OCI-LY1 (cell line): Measurements from ENCODE around the gene RNPEPL1.

ENCODE experiments used
- H2AFZ ChIP-seq: fragments of 200-600 bp; sonication (generic), shearing (Covaris generic); 2 replicates; pipeline ENCODE4 v1.6.0; 2014; ENCODE audit warnings: antibody characterized with exemption, mild to moderate bottlenecking, low read length
- H3F3A ChIP-seq: fragments of 200-600 bp; sonication (generic), shearing (Covaris generic); 2 replicates; pipeline ENCODE4 v1.6.0; 2014; ENCODE audit warnings: mild to moderate bottlenecking, antibody characterized with exemption, low read length, moderate library complexity; ENCODE audit not compliant: insufficient read depth
- H3K27ac ChIP-seq: fragments of 200-600 bp; sonication (generic); 2 replicates; pipeline ENCODE4 v1.5.1; 2014; ENCODE audit warnings: low read length, mixed run types, mild to moderate bottlenecking, low read depth; ENCODE audit not compliant: poor library complexity, severe bottlenecking
- H3K27me3 ChIP-seq: fragments of 200-600 bp; sonication (generic); 2 replicates; pipeline ENCODE4 v1.6.0; 2014; ENCODE audit warnings: antibody characterized with exemption, mild to moderate bottlenecking, low read length, moderate library complexity; ENCODE audit not compliant: insufficient read depth
- H3K36me3 ChIP-seq: fragments of 200-600 bp; sonication (generic); 2 replicates; pipeline ENCODE4 v1.6.1; 2014; ENCODE audit warnings: mild to moderate bottlenecking, antibody characterized with exemption, low read length, moderate library complexity, mixed read lengths; ENCODE audit not compliant: insufficient read depth
- H3K4me1 ChIP-seq: fragments of 200-600 bp; sonication (generic); 2 replicates; pipeline ENCODE4 v1.5.1; 2014; ENCODE audit warnings: mild to moderate bottlenecking, low read length, moderate library complexity; ENCODE audit not compliant: insufficient read depth, severe bottlenecking
- H3K4me2 ChIP-seq: fragments of 200-600 bp; sonication (generic), shearing (Covaris generic); 2 replicates; pipeline ENCODE4 v1.6.1; 2014; ENCODE audit warnings: low read length
- H3K4me3 ChIP-seq: fragments of 200-600 bp; sonication (generic); 2 replicates; pipeline ENCODE4 v1.5.1; 2014; ENCODE audit warnings: low read length, low read depth, mild to moderate bottlenecking, mixed read lengths; ENCODE audit not compliant: poor library complexity, severe bottlenecking
- H3K79me2 ChIP-seq: fragments of 200-600 bp; shearing (Covaris generic); 2 replicates; pipeline ENCODE4 v1.6.1; 2016; ENCODE audit warnings: mixed run types, low read length, mixed read lengths; ENCODE audit not compliant: insufficient read depth
- H3K9ac ChIP-seq: fragments of 200-600 bp; sonication (generic), shearing (Covaris generic); 2 replicates; pipeline ENCODE4 v1.6.1; 2014; ENCODE audit warnings: mild to moderate bottlenecking, low read length, mixed read lengths
- H3K9me2 ChIP-seq: fragments of 200-600 bp; sonication (generic), shearing (Covaris generic); 2 replicates; pipeline ENCODE4 v1.6.1; 2014; ENCODE audit warnings: low read depth, mild to moderate bottlenecking, low read length, mixed read lengths
- H3K9me3 ChIP-seq: fragments of 200-600 bp; shearing (Covaris generic); 2 replicates; pipeline ENCODE4 v1.6.1; 2014; ENCODE audit warnings: low read length, mixed read lengths
- H4K20me1 ChIP-seq: fragments of 200-600 bp; sonication (generic), shearing (Covaris generic); 2 replicates; pipeline ENCODE4 v1.6.0; 2016; ENCODE audit warnings: mild to moderate bottlenecking, low read length; ENCODE audit not compliant: insufficient read depth
- CTCF ChIP-seq: fragments of 200-600 bp; sonication (generic), shearing (Covaris generic); IDR thresholded peaks from 2 replicates; pipeline ENCODE4 v1.5.1; 2017; ENCODE audit warnings: mild to moderate bottlenecking, antibody characterized with exemption, low read length, moderate library complexity, mixed read lengths
- EZH2 ChIP-seq: fragments of 200-600 bp; sonication (generic), shearing (Covaris generic); IDR thresholded peaks from 2 replicates; pipeline ENCODE4 v1.8.0; 2017; ENCODE audit warnings: borderline replicate concordance, mixed run types, mild to moderate bottlenecking, antibody characterized with exemption, low read length, moderate library complexity, mixed read lengths

RNPEPL1 gene

GRCh38 chr2:240563951-240564560 is 4.2 kb upstream of the RNPEPL1 start:
- peaks cover 59% of the 10 kb centered on the region for H3K4me1 ChIP-seq
- no peak overlapping the region for H3K4me2 ChIP-seq
- H3K27ac ChIP-seq: peak overlapping the region; percentile 97
- peaks cover 7% of the 10 kb centered on the region; the same call in 1 of the 2 replicates for H3K36me3 ChIP-seq
- H3K9me3 ChIP-seq: no peaks in the 10 kb centered on the region
- no peak overlapping the region for H2AFZ ChIP-seq
- peaks cover 5% of the 10 kb centered on the region; the same call in 1 of the 2 replicates for H3K79me2 ChIP-seq
- TF ChIP-seq EZH2: no peak
- no peaks in the 10 kb centered on the region for H3K27me3 ChIP-seq
- no peaks in the 10 kb centered on the region for H3K9me2 ChIP-seq
- H4K20me1 ChIP-seq: no peaks in the 10 kb centered on the region
- H3F3A ChIP-seq: no peaks in the 10 kb centered on the region
- H3K4me3 ChIP-seq: no peak overlapping the region
- H3K9ac ChIP-seq: no peak overlapping the region; the same call in 1 of the 2 replicates

GRCh38 chr2:240564561-240565332 is 3.5 kb upstream of the RNPEPL1 start:
- H3K79me2 ChIP-seq: peaks cover 2% of the 10 kb centered on the region; the same call in 1 of the 2 replicates
- peaks cover 59% of the 10 kb centered on the region for H3K4me1 ChIP-seq
- no peaks in the 10 kb centered on the region for H4K20me1 ChIP-seq
- peak overlapping the region; percentile 96 for H3K9ac ChIP-seq
- peak overlapping the region; percentile 97 for H3K27ac ChIP-seq
- no peak overlapping the region for H2AFZ ChIP-seq
- H3F3A ChIP-seq: no peaks in the 10 kb centered on the region
- peaks cover 7% of the 10 kb centered on the region; the same call in 1 of the 2 replicates for H3K36me3 ChIP-seq
- H3K27me3 ChIP-seq: no peaks in the 10 kb centered on the region
- no peaks in the 10 kb centered on the region for H3K9me2 ChIP-seq
- H3K9me3 ChIP-seq: no peaks in the 10 kb centered on the region
- no peak for TF ChIP-seq EZH2
- TF ChIP-seq CTCF: peak; percentile 26; the same call in 1 of the 2 replicates
- H3K4me3 ChIP-seq: peak overlapping the region; percentile 65
- peak overlapping the region; percentile 97 for H3K4me2 ChIP-seq

GRCh38 chr2:240565333-240566202 is 2.7 kb upstream of the RNPEPL1 start:
- no peaks in the 10 kb centered on the region for H3K79me2 ChIP-seq
- H3K9ac ChIP-seq: peak overlapping the region; percentile 96
- peak overlapping the region; percentile 97 for H3K27ac ChIP-seq
- no peaks in the 10 kb centered on the region for H3K27me3 ChIP-seq
- no peaks in the 10 kb centered on the region for H3K9me3 ChIP-seq
- peak overlapping the region; percentile 65 for H3K4me3 ChIP-seq
- H3F3A ChIP-seq: no peaks in the 10 kb centered on the region
- peaks cover 7% of the 10 kb centered on the region; the same call in 1 of the 2 replicates for H3K36me3 ChIP-seq
- no peak for TF ChIP-seq CTCF
- TF ChIP-seq EZH2: no peak
- peak overlapping the region; percentile 97 for H3K4me2 ChIP-seq
- H3K4me1 ChIP-seq: peaks cover 63% of the 10 kb centered on the region
- no peak overlapping the region for H2AFZ ChIP-seq
- no peaks in the 10 kb centered on the region for H3K9me2 ChIP-seq
- H4K20me1 ChIP-seq: no peaks in the 10 kb centered on the region
